ENCODE results near the gene CAPN1.

- no peak for TF ChIP-seq CTCF (conservative IDR thresholded peaks at IDR 0.05 in 1 of 2, IDR thresholded peaks at IDR 0.05 in 1 of 2; ENCODE audit: low read depth in 1 of 2, low read length in 2 of 2)
- TF ChIP-seq EZH2 (IDR thresholded peaks at IDR 0.05; ENCODE audit: low read length, missing control alignments): no peak
These were observed 22.7 kb upstream of the CAPN1 start for GRCh38 chr11:65159012-65159411.
